Measurements from ENCODE around the gene ANKRD55.
A peak's percentile ranks its signal among the peaks of the same experiment; 100 is the strongest.

Gene ANKRD55

DNA sequence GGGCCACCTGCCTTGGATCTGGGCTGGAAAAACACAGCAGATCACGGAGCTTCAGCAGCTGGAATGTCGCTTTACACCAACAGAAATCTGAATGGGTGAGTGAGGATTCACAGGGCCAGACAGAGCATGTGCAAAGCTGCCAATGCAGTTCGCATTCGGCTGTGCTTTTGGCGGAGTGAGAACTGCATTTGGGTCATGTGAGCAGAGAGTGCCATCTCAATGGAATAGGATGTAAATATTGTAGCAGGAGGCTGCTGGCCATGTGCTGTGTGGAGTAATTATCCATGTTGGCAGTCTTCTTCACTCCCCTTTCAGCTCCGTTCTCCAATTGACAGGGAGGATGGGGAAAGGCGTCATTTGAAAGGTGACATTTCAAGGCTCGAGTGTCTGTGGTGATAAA is at the start of gene ANKRD55:
TSS of gene ANKRD55 (minus strand) at position 101 of the 400 bp plus-strand sequence. CDS start 417 bp downstream, outside the sequence.
- TF ChIP-seq, protein P1, sequence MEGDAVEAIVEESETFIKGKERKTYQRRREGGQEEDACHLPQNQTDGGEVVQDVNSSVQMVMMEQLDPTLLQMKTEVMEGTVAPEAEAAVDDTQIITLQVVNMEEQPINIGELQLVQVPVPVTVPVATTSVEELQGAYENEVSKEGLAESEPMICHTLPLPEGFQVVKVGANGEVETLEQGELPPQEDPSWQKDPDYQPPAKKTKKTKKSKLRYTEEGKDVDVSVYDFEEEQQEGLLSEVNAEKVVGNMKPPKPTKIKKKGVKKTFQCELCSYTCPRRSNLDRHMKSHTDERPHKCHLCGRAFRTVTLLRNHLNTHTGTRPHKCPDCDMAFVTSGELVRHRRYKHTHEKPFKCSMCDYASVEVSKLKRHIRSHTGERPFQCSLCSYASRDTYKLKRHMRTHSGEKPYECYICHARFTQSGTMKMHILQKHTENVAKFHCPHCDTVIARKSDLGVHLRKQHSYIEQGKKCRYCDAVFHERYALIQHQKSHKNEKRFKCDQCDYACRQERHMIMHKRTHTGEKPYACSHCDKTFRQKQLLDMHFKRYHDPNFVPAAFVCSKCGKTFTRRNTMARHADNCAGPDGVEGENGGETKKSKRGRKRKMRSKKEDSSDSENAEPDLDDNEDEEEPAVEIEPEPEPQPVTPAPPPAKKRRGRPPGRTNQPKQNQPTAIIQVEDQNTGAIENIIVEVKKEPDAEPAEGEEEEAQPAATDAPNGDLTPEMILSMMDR (conservative IDR thresholded peaks at IDR 0.05; ENCODE audit: low read depth, low read length), result no peak
- no peak within 1 kb of the TSS for H3K4me3 ChIP-seq (ENCODE audit: low read depth, low read length)
- peak; percentile 7 for DNase-seq (ENCODE audit: low read depth)

DNA sequence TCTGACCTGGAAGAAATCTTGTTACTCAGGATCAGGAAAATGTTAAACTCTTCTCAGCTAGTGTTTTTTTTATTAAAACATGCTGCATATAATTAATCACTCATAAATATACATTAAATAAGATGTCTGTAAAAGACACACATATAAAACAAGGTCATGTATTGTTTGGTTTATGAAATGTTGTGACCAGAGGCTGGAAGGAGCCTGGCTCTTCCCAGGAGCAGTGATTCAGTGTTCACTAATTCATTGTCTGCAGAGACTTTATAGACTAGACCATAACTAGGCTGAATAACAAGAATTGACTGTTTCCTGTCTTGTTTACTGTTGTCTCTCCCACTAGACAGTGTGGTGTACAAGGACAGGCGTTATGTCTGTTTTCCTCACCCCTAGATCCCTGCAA is 49.1 kb upstream of the ANKRD55 start:
- no peak for DNase-seq (ENCODE audit: low read depth)
- TF ChIP-seq, protein P1 (conservative IDR thresholded peaks at IDR 0.05; ENCODE audit: low read depth, low read length), result no peak
- H3K4me3 ChIP-seq (ENCODE audit: low read depth, low read length), result no peak overlapping the region

- DNase-seq (ENCODE audit: low read depth), result no peak
- TF ChIP-seq, protein P1 (conservative IDR thresholded peaks at IDR 0.05; ENCODE audit: low read depth, low read length), result no peak
- H3K4me3 ChIP-seq (ENCODE audit: low read depth, low read length), result no peak overlapping the region
These were observed 48.5 kb upstream of the ANKRD55 start for GRCh38 chr5:56281489-56282165.

DNA sequence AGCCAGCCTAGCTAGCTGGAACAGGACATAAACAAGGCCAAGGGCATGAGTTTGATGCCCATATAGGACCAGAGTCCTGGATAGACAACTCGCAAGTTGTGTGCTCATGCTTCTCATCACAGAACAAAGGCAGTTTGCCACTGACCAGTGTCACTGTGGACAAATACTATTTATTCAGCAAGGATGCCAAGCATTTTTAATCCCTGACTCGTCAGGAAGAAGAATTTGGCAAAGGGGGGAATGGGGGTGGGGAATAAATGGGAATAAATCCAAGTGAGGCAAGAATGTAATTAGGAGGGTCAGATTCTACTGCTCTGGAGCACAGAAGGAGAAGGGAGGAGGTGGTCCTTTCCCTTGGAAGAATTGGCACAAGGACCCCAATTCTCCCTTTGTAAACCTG is 46.8 kb upstream of the ANKRD55 start:
- TF ChIP-seq, protein P1 (conservative IDR thresholded peaks at IDR 0.05; ENCODE audit: low read depth, low read length), result no peak
- H3K4me3 ChIP-seq (ENCODE audit: low read depth, low read length), result no peak overlapping the region
- DNase-seq (ENCODE audit: low read depth), result peak; percentile 69

GRCh38 chr5:56279291-56279690 is 46.2 kb upstream of the ANKRD55 start:
- no peak for DNase-seq (ENCODE audit: low read depth)
- TF ChIP-seq, protein P1 (conservative IDR thresholded peaks at IDR 0.05; ENCODE audit: low read depth, low read length), result no peak
- H3K4me3 ChIP-seq (ENCODE audit: low read depth, low read length), result no peak overlapping the region

GRCh38 chr5:56278335-56278753 is 45.2 kb upstream of the ANKRD55 start:
- TF ChIP-seq, protein P1 (conservative IDR thresholded peaks at IDR 0.05; ENCODE audit: low read depth, low read length), result no peak
- no peak overlapping the region for H3K4me3 ChIP-seq (ENCODE audit: low read depth, low read length)
- peak; percentile 75 for DNase-seq (ENCODE audit: low read depth)

- DNase-seq (ENCODE audit: low read depth), result no peak
- no peak overlapping the region for H3K4me3 ChIP-seq (ENCODE audit: low read depth, low read length)
- TF ChIP-seq, protein P1 (conservative IDR thresholded peaks at IDR 0.05; ENCODE audit: low read depth, low read length), result no peak
These were observed 44.4 kb upstream of the ANKRD55 start for GRCh38 chr5:56277573-56277972.

All from choroid plexus epithelial cell (primary cell).